ENCODE data around the gene ZNRF4. TPM values are rescaled to one million over a fixed set of nuclear protein-coding genes. Genes with fewer than 3 reads are reported as not detected.
"Not testable (repeated sequence)": the region's sequence is repeated elsewhere in the genome, so short reads cannot be mapped to it uniquely, and the experiment has no call there.

The ZNRF4 gene
- total and polyA plus RNA-seq, 7 donors: not detected

GRCh38 chr19:5436948-5437306, 18.3 kb upstream of the ZNRF4 start:
- peaks cover 5 to 49% (median 17%) of the 10 kb centered on the region in 3 donors for H3K27me3 ChIP-seq

GRCh38 chr19:5438756-5439155, 16.5 kb upstream of the ZNRF4 start:
- intact Hi-C loops (cut with DNase I); H3K9me3 ChIP-seq; H3K27ac ChIP-seq; H3K4me3 ChIP-seq; H3K4me1 ChIP-seq; H3K36me3 ChIP-seq; DNase-seq: not testable (repeated sequence)
- WGBS, 2 donors: 87 to 89% methylated on average over 8 of the region's 8 CpGs
- peaks cover 5 to 57% (median 17%) of the 10 kb centered on the region in 3 donors for H3K27me3 ChIP-seq

More at GRCh38 chr19:5436948-5437306, 18.3 kb upstream of the ZNRF4 start:
- no peak for TF ChIP-seq POLR2AphosphoS5 (IDR thresholded peaks at IDR 0.05)
- TF ChIP-seq CTCF (IDR thresholded peaks at IDR 0.05): no peak
- TF ChIP-seq POLR2A (IDR thresholded peaks at IDR 0.05): no peak
- no peak for TF ChIP-seq EP300 (IDR thresholded peaks at IDR 0.05)
- Histone ChIP-seq H3K4me1 (peaks cover 0 to 6% (median 0%) of the 10 kb centered on the region in 4 donors), H3K9me3 (no peaks in the 10 kb centered on the region), H3K4me3 (no peak overlapping the region), H3K27ac (no peak overlapping the region), H3K36me3 (no peaks in the 10 kb centered on the region)
- WGBS, 2 donors: 7 to 19% methylated on average over 15 of the region's 15 CpGs
- no peak for DNase-seq
- intact Hi-C loops (cut with DNase I): no loop called here

- Histone ChIP-seq H3K9me3 (no peaks in the 10 kb centered on the region), H3K4me3 (no peak overlapping the region), H3K4me1 (peaks cover 0 to 6% (median 0%) of the 10 kb centered on the region in 4 donors), H3K27ac (no peak overlapping the region), H3K36me3 (no peaks in the 10 kb centered on the region), H3K27me3 (peaks cover 5 to 64% (median 17%) of the 10 kb centered on the region in 3 donors)
- TF ChIP-seq CTCF (IDR thresholded peaks at IDR 0.05) (no peak), POLR2AphosphoS5 (IDR thresholded peaks at IDR 0.05) (no peak)
- intact Hi-C loops (cut with DNase I): no loop called here
- no peak for DNase-seq
These were observed 15.8 kb upstream of the ZNRF4 start for GRCh38 chr19:5439452-5439851.

- Histone ChIP-seq H3K27me3 (peaks cover 5 to 64% (median 17%) of the 10 kb centered on the region in 3 donors), H3K27ac (no peak overlapping the region), H3K36me3 (no peaks in the 10 kb centered on the region), H3K4me3 (no peak overlapping the region), H3K4me1 (peaks cover 0 to 6% (median 0%) of the 10 kb centered on the region in 4 donors), H3K9me3 (no peaks in the 10 kb centered on the region)
- intact Hi-C loops (cut with DNase I): no loop called here
- WGBS, 2 donors: 52 to 78% methylated on average over 1 of the region's 1 CpG
- DNase-seq: no peak
- TF ChIP-seq CTCF (IDR thresholded peaks at IDR 0.05) (no peak), EP300 (IDR thresholded peaks at IDR 0.05) (no peak), POLR2AphosphoS5 (IDR thresholded peaks at IDR 0.05) (no peak), POLR2A (IDR thresholded peaks at IDR 0.05) (no peak)
These were observed 14.9 kb upstream of the ZNRF4 start for GRCh38 chr19:5440299-5440698.

- peaks cover 0 to 45% (median 4%) of the 10 kb centered on the region in 3 donors for H3K27me3 ChIP-seq
- H3K36me3 ChIP-seq: no peaks in the 10 kb centered on the region
- TF ChIP-seq CTCF (IDR thresholded peaks at IDR 0.05) (no peak), POLR2A (IDR thresholded peaks at IDR 0.05) (no peak), POLR2AphosphoS5 (IDR thresholded peaks at IDR 0.05) (no peak), EP300 (IDR thresholded peaks at IDR 0.05) (no peak)
- no peaks in the 10 kb centered on the region for H3K9me3 ChIP-seq
- H3K4me3 ChIP-seq: no peak overlapping the region
- no peaks in the 10 kb centered on the region for H3K4me1 ChIP-seq
- WGBS, 2 donors: 79 to 88% methylated on average over 5 of the region's 5 CpGs
- H3K27ac ChIP-seq: no peak overlapping the region
- intact Hi-C loops (cut with DNase I): no loop called here
- no peak for DNase-seq
These were observed 11.5 kb upstream of the ZNRF4 start for GRCh38 chr19:5443723-5444122.

All from sigmoid colon (tissue), 7 donors.